ENCODE measurements around the gene DBP.

The DBP gene

GRCh38 chr19:48665786-48666185 is 28.6 kb upstream of the DBP start:
- in situ Hi-C loops (cut with MboI; ENCODE audit: low sequenced_read_pairs, unreplicated experiment), result no loop called here
- TF ChIP-seq CTCF (IDR thresholded peaks at IDR 0.05; ENCODE audit: borderline replicate concordance, control extremely low read depth, extremely low read depth, insufficient read depth, missing control alignments), result no peak
- DNase-seq (ENCODE audit: low spot score), result no peak

GRCh38 chr19:48664476-48664875 is 27.3 kb upstream of the DBP start:
- no peak for DNase-seq (ENCODE audit: low spot score)
- in situ Hi-C loops (cut with MboI; ENCODE audit: low sequenced_read_pairs, unreplicated experiment), result no loop called here
- TF ChIP-seq CTCF (IDR thresholded peaks at IDR 0.05; ENCODE audit: borderline replicate concordance, control extremely low read depth, extremely low read depth, insufficient read depth, missing control alignments), result no peak

GRCh38 chr19:48663667-48664066 is 26.5 kb upstream of the DBP start:
- no peak for DNase-seq (ENCODE audit: low spot score)
- in situ Hi-C loops (cut with MboI; ENCODE audit: low sequenced_read_pairs, unreplicated experiment), result no loop called here
- TF ChIP-seq CTCF (IDR thresholded peaks at IDR 0.05; ENCODE audit: borderline replicate concordance, control extremely low read depth, extremely low read depth, insufficient read depth, missing control alignments), result no peak

GRCh38 chr19:48661711-48662090 is 24.5 kb upstream of the DBP start:
- TF ChIP-seq CTCF (IDR thresholded peaks at IDR 0.05; ENCODE audit: borderline replicate concordance, control extremely low read depth, extremely low read depth, insufficient read depth, missing control alignments), result no peak
- in situ Hi-C loops (cut with MboI; ENCODE audit: low sequenced_read_pairs, unreplicated experiment), result no loop called here
- no peak for DNase-seq (ENCODE audit: low spot score)

- TF ChIP-seq CTCF (IDR thresholded peaks at IDR 0.05; ENCODE audit: borderline replicate concordance, control extremely low read depth, extremely low read depth, insufficient read depth, missing control alignments), result no peak
- in situ Hi-C loops (cut with MboI; ENCODE audit: low sequenced_read_pairs, unreplicated experiment), result no loop called here
- peak; percentile 98 for DNase-seq (ENCODE audit: low spot score)
Observed at GRCh38 chr19:48660852-48661710, 23.9 kb upstream of the DBP start.

GRCh38 chr19:48659768-48660167 is 22.6 kb upstream of the DBP start:
- DNase-seq (ENCODE audit: low spot score), result peak; percentile 59
- TF ChIP-seq CTCF (IDR thresholded peaks at IDR 0.05; ENCODE audit: borderline replicate concordance, control extremely low read depth, extremely low read depth, insufficient read depth, missing control alignments), result no peak
- in situ Hi-C loops (cut with MboI; ENCODE audit: low sequenced_read_pairs, unreplicated experiment), result no loop called here

All from GM13976 (cell line).